H1 (cell line): Measurements from ENCODE around the gene INTS7. TPM values are rescaled to one million over a fixed set of nuclear protein-coding genes. Genes with fewer than 3 reads are reported as not detected.

ENCODE experiments used
- CTCF ChIA-PET: fragments of 300-600 bp; sonication (Branson Sonifier 250); formaldehyde crosslinking; loops from one replicate; lab custom pipeline; 2021; ENCODE audit not compliant: partially characterized antibody; lab: Charles Lee
- POLR2A ChIA-PET: fragments of 300-600 bp; sonication (Branson Sonifier 250); formaldehyde crosslinking; loops from one replicate; lab custom pipeline; 2021; ENCODE audit warnings: inconsistent platforms; ENCODE audit not compliant: partially characterized antibody; lab: Charles Lee
- DNase-seq, 2 experiments: peaks; one replicate each; pipeline versions ENCODE4 v3.0.0 to v3.0.0-alpha.2; 2010 to 2022; ENCODE audit warnings: low spot score in 2 of 2, low read depth in 1 of 2, mixed read lengths in 1 of 2
- FAIRE-seq: peaks from 2 replicates; lab custom pipeline; 2011; peaks lifted over from hg19 to GRCh38; lab: Jason Lieb, UNC
- H2AFZ ChIP-seq: 2 replicates; pipeline ENCODE4 v1.8.1; 2012; ENCODE audit warnings: low read length, inconsistent platforms
- H2AK5ac ChIP-seq: 2 replicates; pipeline ENCODE4 v1.6.1; 2013; ENCODE audit warnings: low read depth, low read length
- H2BK120ac ChIP-seq: replicated peaks from 2 replicates; pipeline ENCODE3; 2013; ENCODE audit warnings: low read depth, low read length, inconsistent platforms
- H2BK12ac ChIP-seq: 2 replicates; pipeline ENCODE4 v1.6.1; 2013; ENCODE audit warnings: low read depth, low read length
- H2BK15ac ChIP-seq: 2 replicates; pipeline ENCODE4 v1.6.1; 2013; ENCODE audit warnings: low read length
- H2BK20ac ChIP-seq: 2 replicates; pipeline ENCODE4 v1.6.1; 2013; ENCODE audit warnings: low read length
- H2BK5ac ChIP-seq: 2 replicates; pipeline ENCODE4 v1.6.1; 2013; ENCODE audit warnings: low read depth, low read length
- H3K14ac ChIP-seq: 2 replicates; pipeline ENCODE4 v1.6.1; 2013; ENCODE audit warnings: inconsistent platforms; ENCODE audit not compliant: insufficient read length
- H3K18ac ChIP-seq: 2 replicates; pipeline ENCODE4 v1.6.1; 2013; ENCODE audit warnings: low read length; ENCODE audit errors: extremely low read depth
- H3K23ac ChIP-seq: 2 replicates; pipeline ENCODE4 v1.6.1; 2013; ENCODE audit warnings: inconsistent platforms; ENCODE audit not compliant: insufficient read length
- H3K23me2 ChIP-seq: 2 replicates; pipeline ENCODE4 v1.6.1; 2013; ENCODE audit warnings: low read depth, low read length
- H3K27ac ChIP-seq: 2 replicates; pipeline ENCODE4 v1.6.1; 2011; ENCODE audit warnings: low read depth, low read length, inconsistent platforms
- H3K27me3 ChIP-seq, 4 experiments: replicated peaks in 1 of 4; 1 replicate in 1 of 4; 2 replicates in 3 of 4; pipeline versions ENCODE4 v1.6.1 to v1.8.1; 2011 to 2013; ENCODE audit warnings: low read length in 3 of 4, mild to moderate bottlenecking in 3 of 4, inconsistent platforms in 2 of 4, mixed read lengths in 2 of 4, moderate library complexity in 1 of 4; ENCODE audit not compliant: control insufficient read depth in 3 of 4, insufficient read depth in 3 of 4; ENCODE audit errors: extremely low read depth in 1 of 4
- H3K36me3 ChIP-seq, 4 experiments: 2 replicates each; pipeline versions ENCODE4 v1.6.1 to v1.8.1; 2011 to 2013; ENCODE audit warnings: mild to moderate bottlenecking in 4 of 4, low read length in 3 of 4, moderate library complexity in 2 of 4, control low read depth in 1 of 4, inconsistent platforms in 1 of 4; ENCODE audit not compliant: insufficient read depth in 4 of 4, control insufficient read depth in 2 of 4
- H3K4ac ChIP-seq: replicated peaks from 2 replicates; pipeline ENCODE3; 2013; ENCODE audit warnings: low read length, low read depth, mixed read lengths, inconsistent platforms; ENCODE audit not compliant: insufficient read length
- H3K4me1 ChIP-seq, 4 experiments: replicated peaks in 1 of 4; 1 replicate in 1 of 4; 2 replicates in 3 of 4; pipeline versions ENCODE4 v1.6.1 to v1.8.1; 2011 to 2013; ENCODE audit warnings: low read length in 3 of 4, inconsistent platforms in 2 of 4, mixed read lengths in 1 of 4; ENCODE audit not compliant: insufficient read depth in 4 of 4, control insufficient read depth in 3 of 4
- H3K4me2 ChIP-seq, 2 experiments: 2 replicates each; pipeline versions ENCODE4 v1.6.1 to v1.8.1; 2011 to 2013; ENCODE audit warnings: low read depth in 2 of 2, low read length in 2 of 2, control low read depth in 1 of 2, inconsistent platforms in 1 of 2, mild to moderate bottlenecking in 1 of 2; ENCODE audit not compliant: insufficient read depth in 1 of 2
- H3K4me3 ChIP-seq, 4 experiments: fragments of 200-600, 300-600 bp in 1 of 4; sonication (generic), shearing (Covaris generic), sonication (Bioruptor Twin) in 1 of 4; 2 replicates each; pipeline versions ENCODE4 v1.5.1 to v1.8.1; 2011 to 2016; ENCODE audit warnings: low read length in 4 of 4, low read depth in 3 of 4, control low read depth in 2 of 4, inconsistent platforms in 2 of 4, mild to moderate bottlenecking in 2 of 4, mixed read lengths in 1 of 4, moderate library complexity in 1 of 4; ENCODE audit not compliant: insufficient read depth in 2 of 4; ENCODE audit errors: extremely low read depth in 1 of 4
- H3K56ac ChIP-seq: replicated peaks from 2 replicates; pipeline ENCODE3; 2013; ENCODE audit warnings: low read depth, mild to moderate bottlenecking, mixed read lengths, low read length, inconsistent platforms; ENCODE audit not compliant: insufficient read length
- H3K79me1 ChIP-seq: 2 replicates; pipeline ENCODE4 v1.6.1; 2013; ENCODE audit warnings: low read depth, low read length, control low read depth
- H3K79me2 ChIP-seq, 2 experiments: 2 replicates each; pipeline versions ENCODE4 v1.6.1 to v1.8.1; 2012 to 2013; ENCODE audit warnings: low read length in 2 of 2, mild to moderate bottlenecking in 2 of 2, inconsistent platforms in 1 of 2; ENCODE audit not compliant: insufficient read depth in 2 of 2, control insufficient read depth in 1 of 2
- H3K9ac ChIP-seq, 4 experiments: replicated peaks in 1 of 4; 1 replicate in 1 of 4; 2 replicates in 3 of 4; pipeline versions ENCODE4 v1.6.1 to v1.8.1; 2011 to 2013; ENCODE audit warnings: low read depth in 3 of 4, low read length in 3 of 4, control low read depth in 2 of 4, mild to moderate bottlenecking in 2 of 4, moderate library complexity in 2 of 4, inconsistent platforms in 1 of 4; ENCODE audit errors: extremely low read depth in 1 of 4
- H3K9me3 ChIP-seq, 2 experiments: 2 replicates each; pipeline versions ENCODE4 v1.6.1 to v1.8.1; 2012 to 2013; ENCODE audit warnings: mild to moderate bottlenecking in 2 of 2, moderate library complexity in 2 of 2, control low read depth in 1 of 2, inconsistent platforms in 1 of 2, low read depth in 1 of 2, low read length in 1 of 2, mixed read lengths in 1 of 2; ENCODE audit not compliant: insufficient read depth in 2 of 2
- H4K20me1 ChIP-seq, 2 experiments: replicated peaks in 1 of 2; 2 replicates each; pipeline versions ENCODE3 to v1.8.1; 2011 to 2013; ENCODE audit warnings: inconsistent platforms in 2 of 2, low read length in 2 of 2, mild to moderate bottlenecking in 1 of 2; ENCODE audit not compliant: insufficient read depth in 2 of 2, control insufficient read depth in 1 of 2
- H4K5ac ChIP-seq: 2 replicates; pipeline ENCODE4 v1.6.1; 2013; ENCODE audit warnings: low read length, low read depth, mixed read lengths, inconsistent platforms; ENCODE audit not compliant: insufficient read length
- H4K8ac ChIP-seq: 2 replicates; pipeline ENCODE4 v1.8.0; 2013; ENCODE audit warnings: mild to moderate bottlenecking, moderate library complexity, low read length, inconsistent platforms; ENCODE audit not compliant: insufficient read depth; ENCODE audit errors: extremely low read depth
- H4K91ac ChIP-seq: replicated peaks from 2 replicates; pipeline ENCODE3; 2013; ENCODE audit warnings: low read length, mixed read lengths, inconsistent platforms; ENCODE audit not compliant: insufficient read length
- SIN3A ChIP-seq, 2 experiments: IDR thresholded peaks in 1 of 2; conservative IDR thresholded peaks in 1 of 2; 2 replicates each; pipeline ENCODE4 v1.6.1; 2011 to 2012; ENCODE audit warnings: low read length in 2 of 2, improper control_type of control experiment in 1 of 2, low read depth in 1 of 2, mild to moderate bottlenecking in 1 of 2
- ZNF274 ChIP-seq: IDR thresholded peaks from 2 replicates; pipeline ENCODE4 v1.7.0; 2012; ENCODE audit warnings: low read length, borderline replicate concordance; ENCODE audit errors: extremely low read depth
- WGBS, 2 experiments: shearing (Covaris generic) in 1 of 2; methylation state at CpG; one replicate each; pipeline versions ENCODE4 v1.1.6 to v1.1.7; 2013 to 2015; ENCODE audit warnings: low lambda C conversion rate in 2 of 2, mixed read lengths in 2 of 2, inconsistent platforms in 1 of 2, low coverage in 1 of 2, missing lambda C conversion rate in 1 of 2; ENCODE audit not compliant: insufficient replicate concordance in 2 of 2, insufficient coverage in 1 of 2, insufficient read length in 1 of 2; ENCODE audit errors: extremely low coverage in 1 of 2, missing lambda C conversion rate in 1 of 2; 5-methylcytosine and 5-hydroxymethylcytosine counted together
- polyA plus RNA-seq, 7 experiments: library from polyadenylated mRNA; depleted of rRNA in 3 of 7; stranded (reverse) in 5 of 7; unstranded in 2 of 7; fragments of >200 nt in 5 of 7; fragments of 200-250 nt in 2 of 7; gene quantifications; 1 replicate in 5 of 7; 2 replicates in 1 of 7; 4 replicates in 1 of 7; pipeline versions ENCODE4 v1.2.1 to v1.2.3, GENCODE V29; 2011 to 2013; ENCODE audit warnings: missing spikeins in 2 of 7, mixed read lengths in 2 of 7
- total RNA-seq: library from RNA; stranded (reverse); fragmentation: NEBNext Ultra II Directional; extraction: Animal tissue kit (Norgen Biotek cat#: 25700); gene quantifications from 2 replicates; pipeline ENCODE4 v1.2.1, GENCODE V29; 2021

The INTS7 gene
- total and polyA plus RNA-seq, 2 of the 8 experiments (the other 6 are each of a cell fraction or from before 2014, with no cell fraction given), result 15.2 to 22.4 TPM

GRCh38 chr1:211918843-211919414 is 116.4 kb downstream of the INTS7 start:
- H2BK12ac ChIP-seq, result no peak overlapping the region
- H3K4me2 ChIP-seq, result no peak overlapping the region
- H3K9me3 ChIP-seq, result no peaks in the 10 kb centered on the region
- H3K79me2 ChIP-seq, result no peaks in the 10 kb centered on the region
- no peak overlapping the region for H3K4ac ChIP-seq
- H3K9ac ChIP-seq, result no peak overlapping the region
- H2BK15ac ChIP-seq, result no peak overlapping the region
- no peak overlapping the region for H3K23ac ChIP-seq
- peaks cover 0 to 4% (median 0%) of the 10 kb centered on the region in 4 experiments; a peak in 1 of 7 replicates for H3K4me1 ChIP-seq
- H3K23me2 ChIP-seq, result no peaks in the 10 kb centered on the region
- no peak overlapping the region for H3K14ac ChIP-seq
- no peak overlapping the region for H4K8ac ChIP-seq
- no peak for TF ChIP-seq SIN3A (conservative IDR thresholded peaks at IDR 0.05 in 1 of 2, IDR thresholded peaks at IDR 0.05 in 1 of 2; ENCODE audit: low read depth in 1 of 2, low read length in 2 of 2)
- TF ChIP-seq ZNF274, result no peak
- H4K91ac ChIP-seq, result no peak overlapping the region
- no peak overlapping the region for H3K4me3 ChIP-seq
- no peak overlapping the region for H2BK120ac ChIP-seq
- H2BK5ac ChIP-seq, result no peak overlapping the region
- no peak overlapping the region for H3K27ac ChIP-seq
- H3K56ac ChIP-seq, result no peak overlapping the region
- H2AFZ ChIP-seq, result peak overlapping the region; percentile 95
- no peaks in the 10 kb centered on the region for H3K27me3 ChIP-seq
- POLR2A ChIA-PET, result interaction anchor here (1.1 kb wide), 1 partner anchor 10 kb away, joined by 4 read pairs; no protein-coding TSS in a partner anchor
- CTCF ChIA-PET, result interaction anchor here (0.9 to 1.6 kb wide), 5 partner anchors 9 to 238 kb away, joined by 3 to 4 read pairs (median 3); no protein-coding TSS in a partner anchor
- H4K5ac ChIP-seq, result no peak overlapping the region
- no peaks in the 10 kb centered on the region for H3K36me3 ChIP-seq
- no peaks in the 10 kb centered on the region for H3K79me1 ChIP-seq
- no peaks in the 10 kb centered on the region for H4K20me1 ChIP-seq
- DNase-seq (no peak), FAIRE-seq (no peak)
- WGBS, 2 experiments, result 75% methylated on average over 4 of the region's 5 CpGs; no CpG with 5 or more reads in 1 of the 2 experiments
- no peak overlapping the region for H3K18ac ChIP-seq
- H2AK5ac ChIP-seq, result no peak overlapping the region
- no peak overlapping the region for H2BK20ac ChIP-seq
